Neural progenitor cell (in vitro differentiated cells): Measurements from ENCODE around the gene SYNGR3.

Experiments used
- CTCF ChIP-seq: fragments of 200-600 bp; sonication (generic); IDR thresholded peaks from 2 replicates; pipeline ENCODE4 v1.5.1; 2017; ENCODE audit warnings: antibody characterized with exemption, mild to moderate bottlenecking
- EZH2 ChIP-seq: fragments of 200-600 bp; sonication (generic); IDR thresholded peaks from 2 replicates; pipeline ENCODE4 v1.6.1; 2017; ENCODE audit warnings: antibody characterized with exemption, mild to moderate bottlenecking, moderate library complexity

- TF ChIP-seq CTCF (no peak), EZH2 (no peak)
Observed at GRCh38 chr16:1950559-1950958, 39.2 kb upstream of the SYNGR3 start.
